ENCODE results near the gene TMEM242.

- TF ChIP-seq CTCF (IDR thresholded peaks at IDR 0.05) = no peak
- TF ChIP-seq POLR2A (IDR thresholded peaks at IDR 0.05) = no peak
Measured at GRCh38 chr6:157328108-157328692, 4.9 kb upstream of the TMEM242 start.

All from right lobe of liver (tissue), 4 donors.